Measurements from ENCODE around the gene NOL9.

NOL9 gene

GRCh38 chr1:6526316-6526715 is 28.0 kb downstream of the NOL9 start:
- DNase-seq (ENCODE audit: low read depth in 2 of 3, low spot score in 1 of 3), result no peak

- no peak for DNase-seq (ENCODE audit: low read depth in 2 of 3, low spot score in 1 of 3)
Observed at GRCh38 chr1:6523566-6523965, 30.7 kb downstream of the NOL9 start.

GRCh38 chr1:6521536-6521935 is 32.8 kb downstream of the NOL9 start:
- no peak for DNase-seq (ENCODE audit: low read depth in 2 of 3, low spot score in 1 of 3)

- DNase-seq (ENCODE audit: low read depth in 2 of 3, low spot score in 1 of 3), result no peak
Observed at GRCh38 chr1:6519935-6520671, 34.2 kb downstream of the NOL9 start.

- no peak for DNase-seq (ENCODE audit: low read depth in 2 of 3, low spot score in 1 of 3)
Observed at GRCh38 chr1:6519491-6519934, 34.8 kb downstream of the NOL9 start.

- DNase-seq (ENCODE audit: low read depth in 2 of 3, low spot score in 1 of 3), result no peak
Observed at GRCh38 chr1:6517435-6517851, 36.9 kb downstream of the NOL9 start.

GRCh38 chr1:6515771-6516170 is 38.5 kb downstream of the NOL9 start:
- no peak for DNase-seq (ENCODE audit: low read depth in 2 of 3, low spot score in 1 of 3)

- DNase-seq (ENCODE audit: low read depth in 2 of 3, low spot score in 1 of 3), result no peak
Observed at GRCh38 chr1:6513320-6513801, 41.0 kb downstream of the NOL9 start.

GRCh38 chr1:6512908-6513280 is 41.4 kb downstream of the NOL9 start:
- no peak for DNase-seq (ENCODE audit: low read depth in 2 of 3, low spot score in 1 of 3)

- DNase-seq (ENCODE audit: low read depth in 2 of 3, low spot score in 1 of 3), result no peak
Observed at GRCh38 chr1:6512245-6512907, 41.9 kb downstream of the NOL9 start.

GRCh38 chr1:6511561-6512244 is 42.6 kb downstream of the NOL9 start:
- DNase-seq (ENCODE audit: low read depth in 2 of 3, low spot score in 1 of 3), result no peak

- DNase-seq (ENCODE audit: low read depth in 2 of 3, low spot score in 1 of 3), result no peak
Observed at GRCh38 chr1:6511056-6511455, 43.3 kb downstream of the NOL9 start.

- no peak for DNase-seq (ENCODE audit: low read depth in 2 of 3, low spot score in 1 of 3)
Observed at GRCh38 chr1:6510493-6510892, 43.8 kb downstream of the NOL9 start.

- no peak for DNase-seq (ENCODE audit: low read depth in 2 of 3, low spot score in 1 of 3)
Observed at GRCh38 chr1:6509919-6510291, 44.4 kb downstream of the NOL9 start.

- no peak for DNase-seq (ENCODE audit: low read depth in 2 of 3, low spot score in 1 of 3)
Observed at GRCh38 chr1:6509220-6509918, 44.9 kb downstream of the NOL9 start.

- no peak for DNase-seq (ENCODE audit: low read depth in 2 of 3, low spot score in 1 of 3)
Observed at GRCh38 chr1:6508816-6509189, 45.5 kb downstream of the NOL9 start.

- no peak for DNase-seq (ENCODE audit: low read depth in 2 of 3, low spot score in 1 of 3)
Observed at GRCh38 chr1:6508154-6508815, 46.0 kb downstream of the NOL9 start.

- no peak for DNase-seq (ENCODE audit: low read depth in 2 of 3, low spot score in 1 of 3)
Observed at GRCh38 chr1:6507461-6507911, 46.8 kb downstream of the NOL9 start.

GRCh38 chr1:6507037-6507428 is 47.3 kb downstream of the NOL9 start:
- no peak for DNase-seq (ENCODE audit: low read depth in 2 of 3, low spot score in 1 of 3)

GRCh38 chr1:6506210-6507036 is 47.9 kb downstream of the NOL9 start:
- no peak for DNase-seq (ENCODE audit: low read depth in 2 of 3, low spot score in 1 of 3)

All from stimulated activated CD4-positive, alpha-beta T cell treated with anti-CD3 and anti-CD28 coated beads, Interleukin-12 subunit alpha, Interleukin-12 subunit beta, amount 100 ng/mL, for 48 hours (primary cell).